Liver (tissue), 3 donors: ENCODE data around the gene UGT1A10.
"Not testable (repeated sequence)": the region's sequence is repeated elsewhere in the genome, so short reads cannot be mapped to it uniquely, and the experiment has no call there.

Source experiments
- SP1 ChIP-seq: IDR thresholded peaks from 2 replicates; pipeline ENCODE4 v1.6.1; 2018; ENCODE audit warnings: antibody characterized with exemption, mild to moderate bottlenecking
- TAF1 ChIP-seq: conservative IDR thresholded peaks from 2 replicates; pipeline ENCODE4 v1.6.1; 2016; ENCODE audit warnings: antibody characterized with exemption, mild to moderate bottlenecking
- TF ChIP-seq, protein P1 (sequence below): fragments of 150-350 bp; IDR thresholded peaks from 2 replicates; pipeline ENCODE4 v1.5.1; 2017; ENCODE audit warnings: improper control_type of control experiment, low read depth, low read length; ENCODE audit not compliant: missing input control
- donor health status: healthy.
- donor health status: healthy.

DNA sequence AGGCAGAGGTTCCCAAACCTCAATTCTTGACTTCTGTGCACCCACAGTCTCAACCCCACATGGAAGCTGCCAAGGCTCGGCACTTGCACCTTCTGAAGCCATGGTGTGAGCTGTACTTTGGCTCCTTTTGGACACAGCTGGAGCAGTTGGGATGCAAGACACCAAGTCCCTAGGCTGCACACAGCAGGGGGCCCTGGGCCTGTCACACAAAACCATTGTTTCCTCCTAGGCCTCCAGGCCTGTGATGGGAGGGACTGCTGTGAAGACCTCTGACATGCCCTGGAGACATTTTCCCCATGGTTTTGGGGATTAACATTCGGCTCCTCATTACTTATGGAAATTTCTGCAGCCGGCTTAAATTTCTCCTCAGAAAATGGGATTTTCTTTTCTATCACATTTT is 9.8 kb downstream of the UGT1A10 start:
- TF ChIP-seq, protein P1, sequence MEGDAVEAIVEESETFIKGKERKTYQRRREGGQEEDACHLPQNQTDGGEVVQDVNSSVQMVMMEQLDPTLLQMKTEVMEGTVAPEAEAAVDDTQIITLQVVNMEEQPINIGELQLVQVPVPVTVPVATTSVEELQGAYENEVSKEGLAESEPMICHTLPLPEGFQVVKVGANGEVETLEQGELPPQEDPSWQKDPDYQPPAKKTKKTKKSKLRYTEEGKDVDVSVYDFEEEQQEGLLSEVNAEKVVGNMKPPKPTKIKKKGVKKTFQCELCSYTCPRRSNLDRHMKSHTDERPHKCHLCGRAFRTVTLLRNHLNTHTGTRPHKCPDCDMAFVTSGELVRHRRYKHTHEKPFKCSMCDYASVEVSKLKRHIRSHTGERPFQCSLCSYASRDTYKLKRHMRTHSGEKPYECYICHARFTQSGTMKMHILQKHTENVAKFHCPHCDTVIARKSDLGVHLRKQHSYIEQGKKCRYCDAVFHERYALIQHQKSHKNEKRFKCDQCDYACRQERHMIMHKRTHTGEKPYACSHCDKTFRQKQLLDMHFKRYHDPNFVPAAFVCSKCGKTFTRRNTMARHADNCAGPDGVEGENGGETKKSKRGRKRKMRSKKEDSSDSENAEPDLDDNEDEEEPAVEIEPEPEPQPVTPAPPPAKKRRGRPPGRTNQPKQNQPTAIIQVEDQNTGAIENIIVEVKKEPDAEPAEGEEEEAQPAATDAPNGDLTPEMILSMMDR: not testable (repeated sequence)
- not testable (repeated sequence) for TF ChIP-seq SP1, TAF1
